HepG2 (cell line): Measurements from ENCODE around the gene GNL1. TPM values are rescaled to one million over a fixed set of nuclear protein-coding genes. Genes with fewer than 3 reads are reported as not detected.

ENCODE experiments used
- AGO2 ChIP-seq: fragments of 200-400 bp; formaldehyde crosslinking; optimal IDR thresholded peaks from 2 replicates; pipeline ENCODE3; 2017; ENCODE audit warnings: mild to moderate bottlenecking, low read depth, low read length, moderate library complexity
- CBX2 ChIP-seq, 2 experiments: fragments of 200-600 bp in 1 of 2; sonication (generic); formaldehyde crosslinking in 1 of 2; IDR thresholded peaks; 2 replicates each; pipeline versions ENCODE4 v1.7.0 to v1.8.1; 2018 to 2022; ENCODE audit warnings: low read depth in 2 of 2, low read length in 1 of 2, mild to moderate bottlenecking in 1 of 2, missing genetic modification reagents in 1 of 2
- CHD2 ChIP-seq: IDR thresholded peaks from 2 replicates; pipeline ENCODE4 v1.6.1; 2011; ENCODE audit warnings: low read depth, low read length, improper control_type of control experiment
- GZF1 ChIP-seq: sonication (generic); formaldehyde crosslinking; IDR thresholded peaks from 2 replicates; pipeline ENCODE4 v1.5.1; 2020; ENCODE audit warnings: mild to moderate bottlenecking, missing genetic modification reagents
- HNRNPLL ChIP-seq: fragments of 200-400 bp; formaldehyde crosslinking; IDR thresholded peaks from 2 replicates; pipeline ENCODE4 v1.6.1; 2017; ENCODE audit warnings: mild to moderate bottlenecking, low read depth, low read length; ENCODE audit not compliant: poor library complexity, severe bottlenecking
- KDM6A ChIP-seq: IDR thresholded peaks from 2 replicates; pipeline ENCODE4 v1.6.1; 2016; ENCODE audit warnings: low read depth
- KMT2B ChIP-seq: IDR thresholded peaks from 2 replicates; pipeline ENCODE4 v1.6.1; 2016; ENCODE audit warnings: missing genetic modification reagents, missing compliant biosample characterization
- PLRG1 ChIP-seq: fragments of 450-650 bp; conservative IDR thresholded peaks from 2 replicates; pipeline ENCODE4 v1.6.1; 2016
- POLR2AphosphoS5 ChIP-seq: IDR thresholded peaks from 2 replicates; pipeline ENCODE4 v1.6.1; 2012; ENCODE audit warnings: low read depth, low read length
- POLR2G ChIP-seq: fragments of 200-400 bp; formaldehyde crosslinking; IDR thresholded peaks from 2 replicates; pipeline ENCODE4 v1.6.1; 2018; ENCODE audit warnings: mild to moderate bottlenecking, low read depth, low read length, moderate library complexity
- SETDB1 ChIP-seq: sonication (generic); formaldehyde crosslinking; IDR thresholded peaks from 2 replicates; pipeline ENCODE4 v1.5.1; 2020; ENCODE audit warnings: missing genetic modification reagents, mild to moderate bottlenecking, borderline replicate concordance
- SMAD9 ChIP-seq: sonication (generic); formaldehyde crosslinking; IDR thresholded peaks from 2 replicates; pipeline ENCODE4 v1.5.1; 2020; ENCODE audit warnings: mild to moderate bottlenecking, missing genetic modification reagents
- SYNCRIP ChIP-seq: fragments of 200-400 bp; formaldehyde crosslinking; IDR thresholded peaks from 2 replicates; pipeline ENCODE4 v1.6.1; 2018; ENCODE audit warnings: mild to moderate bottlenecking, low read depth, low read length; ENCODE audit not compliant: insufficient read depth
- ZFY ChIP-seq: sonication (generic); formaldehyde crosslinking; IDR thresholded peaks from 2 replicates; pipeline ENCODE4 v1.4.0; 2020; ENCODE audit warnings: missing genetic modification reagents
- ZIK1 ChIP-seq: sonication (generic); formaldehyde crosslinking; IDR thresholded peaks from 2 replicates; pipeline ENCODE4 v1.5.0; 2020; ENCODE audit warnings: mild to moderate bottlenecking, low read depth, missing genetic modification reagents, borderline replicate concordance
- ZNF205 ChIP-seq: IDR thresholded peaks from 2 replicates; pipeline ENCODE4 v1.6.1; 2018; ENCODE audit warnings: missing biosample characterization, missing genetic modification reagents
- ZNF552 ChIP-seq: sonication (generic); formaldehyde crosslinking; IDR thresholded peaks from 2 replicates; pipeline ENCODE4 v1.9.0; 2022; ENCODE audit warnings: missing genetic modification reagents, mild to moderate bottlenecking, borderline replicate concordance
- ZNF780A ChIP-seq: sonication (generic); formaldehyde crosslinking; IDR thresholded peaks from 2 replicates; pipeline ENCODE4 v1.8.0; 2022; ENCODE audit warnings: mild to moderate bottlenecking, missing genetic modification reagents, moderate library complexity
- polyA plus RNA-seq, 8 experiments: library from polyadenylated mRNA; depleted of rRNA in 3 of 8; stranded (reverse) in 7 of 8; unstranded in 1 of 8; fragments of >200 nt; fragmentation: Illumina TruSeq in 4 of 8; extraction: Trizol in 4 of 8; gene quantifications; 2 replicates each; pipeline versions ENCODE4 v1.2.1 to v1.2.3, GENCODE V29; 2011 to 2016; ENCODE audit warnings: low read depth in 4 of 8, missing spikeins in 1 of 8, mixed read lengths in 1 of 8; ENCODE audit not compliant: insufficient read depth in 1 of 8
- total RNA-seq, 5 experiments: library from RNA; depleted of rRNA; stranded (reverse); fragments of >200 nt; fragmentation: Illumina TruSeq; extraction: Trizol; gene quantifications; 2 replicates each; pipeline ENCODE4 v1.2.3, GENCODE V29; 2016; ENCODE audit warnings: low read depth in 1 of 5
- TF ChIP-seq, protein P1 (sequence below): IDR thresholded peaks from 2 replicates; pipeline ENCODE4 v1.6.1; 2016; ENCODE audit warnings: mild to moderate bottlenecking, missing biosample characterization, missing genetic modification reagents
- TF ChIP-seq, protein P2 (sequence below): sonication (generic); formaldehyde crosslinking; IDR thresholded peaks from 2 replicates; pipeline ENCODE4 v1.9.0; 2022; ENCODE audit warnings: missing genetic modification reagents, mild to moderate bottlenecking, borderline replicate concordance
- TF ChIP-seq, protein P3 (sequence below): IDR thresholded peaks from 2 replicates; pipeline ENCODE4 v1.6.1; 2016
- TF ChIP-seq, protein P4 (sequence below): sonication (generic); formaldehyde crosslinking; IDR thresholded peaks from 2 replicates; pipeline ENCODE4 v1.8.1; 2023; ENCODE audit warnings: mild to moderate bottlenecking, missing genetic modification reagents
- TF ChIP-seq, protein P5 (sequence below): fragments of 450-650 bp; IDR thresholded peaks from 2 replicates; pipeline ENCODE4 v1.6.1; 2017; ENCODE audit warnings: mild to moderate bottlenecking

Gene GNL1
- total and polyA plus RNA-seq, 2 of the 13 experiments (the other 11 are each of a cell fraction or from before 2014, with no cell fraction given): 35.0 to 55.6 TPM

DNA sequence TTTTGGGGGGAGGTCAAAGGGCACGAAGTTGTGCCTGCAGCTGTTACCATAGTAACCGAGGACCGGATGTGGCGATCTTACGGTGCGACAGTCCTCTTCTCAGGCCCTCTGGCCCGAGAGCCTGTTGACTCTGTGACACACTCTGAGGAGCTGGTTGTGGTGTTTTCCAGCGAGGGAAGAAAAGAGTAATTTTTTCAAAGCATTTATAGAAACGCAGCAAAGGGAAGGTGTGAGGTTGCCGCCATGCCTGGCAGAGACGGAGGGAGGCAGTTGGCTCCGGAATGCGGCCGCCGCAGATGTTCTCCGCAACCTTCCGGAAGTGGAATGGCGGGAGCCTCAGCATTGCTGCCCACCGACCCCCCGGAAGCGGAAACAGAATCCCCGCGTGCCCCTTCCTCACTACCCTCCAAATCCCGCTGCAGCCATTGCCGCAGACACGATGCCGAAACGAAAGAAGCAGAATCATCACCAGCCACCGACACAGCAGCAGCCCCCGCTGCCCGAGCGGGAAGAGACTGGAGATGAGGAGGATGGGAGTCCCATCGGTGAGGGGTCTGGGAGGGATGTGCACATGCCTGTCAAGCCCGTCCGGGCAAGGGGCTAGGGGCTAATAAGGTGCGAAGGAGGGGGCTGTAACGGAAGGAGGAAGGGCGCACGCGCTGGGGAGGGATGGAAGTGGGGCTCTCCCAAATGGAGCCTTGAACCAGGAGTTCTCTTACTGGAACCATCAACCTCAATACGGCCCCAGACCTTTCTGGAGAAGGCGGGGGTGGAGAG, 805 bp upstream of the GNL1 start, which contains the start of gene PRR3 (continued):
- TF ChIP-seq HNRNPLL: peak; percentile 75
- peak; percentile 75; the same call in 1 of the 2 replicates for TF ChIP-seq SETDB1 (CRISPR knock-in tag)
- peak; percentile 94 for TF ChIP-seq POLR2G
- TF ChIP-seq, protein P1, sequence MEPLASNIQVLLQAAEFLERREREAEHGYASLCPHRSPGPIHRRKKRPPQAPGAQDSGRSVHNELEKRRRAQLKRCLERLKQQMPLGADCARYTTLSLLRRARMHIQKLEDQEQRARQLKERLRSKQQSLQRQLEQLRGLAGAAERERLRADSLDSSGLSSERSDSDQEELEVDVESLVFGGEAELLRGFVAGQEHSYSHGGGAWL (CRISPR knock-in tag): peak; percentile 73; the same call in 1 of the 2 replicates
- no peak for TF ChIP-seq KDM6A (CRISPR knock-in tag)
- TF ChIP-seq, protein P2, sequence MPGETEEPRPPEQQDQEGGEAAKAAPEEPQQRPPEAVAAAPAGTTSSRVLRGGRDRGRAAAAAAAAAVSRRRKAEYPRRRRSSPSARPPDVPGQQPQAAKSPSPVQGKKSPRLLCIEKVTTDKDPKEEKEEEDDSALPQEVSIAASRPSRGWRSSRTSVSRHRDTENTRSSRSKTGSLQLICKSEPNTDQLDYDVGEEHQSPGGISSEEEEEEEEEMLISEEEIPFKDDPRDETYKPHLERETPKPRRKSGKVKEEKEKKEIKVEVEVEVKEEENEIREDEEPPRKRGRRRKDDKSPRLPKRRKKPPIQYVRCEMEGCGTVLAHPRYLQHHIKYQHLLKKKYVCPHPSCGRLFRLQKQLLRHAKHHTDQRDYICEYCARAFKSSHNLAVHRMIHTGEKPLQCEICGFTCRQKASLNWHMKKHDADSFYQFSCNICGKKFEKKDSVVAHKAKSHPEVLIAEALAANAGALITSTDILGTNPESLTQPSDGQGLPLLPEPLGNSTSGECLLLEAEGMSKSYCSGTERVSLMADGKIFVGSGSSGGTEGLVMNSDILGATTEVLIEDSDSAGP (CRISPR knock-in tag): peak; percentile 89; the same call in 1 of the 2 replicates
- TF ChIP-seq ZNF552 (CRISPR knock-in tag): peak; percentile 88
- peak; percentile 97 for TF ChIP-seq KMT2B (CRISPR knock-in tag)
- peak; percentile 48; the same call in 1 of the 2 replicates for TF ChIP-seq ZNF205
- TF ChIP-seq, protein P3, sequence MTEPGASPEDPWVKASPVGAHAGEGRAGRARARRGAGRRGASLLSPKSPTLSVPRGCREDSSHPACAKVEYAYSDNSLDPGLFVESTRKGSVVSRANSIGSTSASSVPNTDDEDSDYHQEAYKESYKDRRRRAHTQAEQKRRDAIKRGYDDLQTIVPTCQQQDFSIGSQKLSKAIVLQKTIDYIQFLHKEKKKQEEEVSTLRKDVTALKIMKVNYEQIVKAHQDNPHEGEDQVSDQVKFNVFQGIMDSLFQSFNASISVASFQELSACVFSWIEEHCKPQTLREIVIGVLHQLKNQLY (CRISPR knock-in tag): 0 out of 2 replicates have a peak, but pooled peaks have one; percentile 6
- TF ChIP-seq, protein P4, sequence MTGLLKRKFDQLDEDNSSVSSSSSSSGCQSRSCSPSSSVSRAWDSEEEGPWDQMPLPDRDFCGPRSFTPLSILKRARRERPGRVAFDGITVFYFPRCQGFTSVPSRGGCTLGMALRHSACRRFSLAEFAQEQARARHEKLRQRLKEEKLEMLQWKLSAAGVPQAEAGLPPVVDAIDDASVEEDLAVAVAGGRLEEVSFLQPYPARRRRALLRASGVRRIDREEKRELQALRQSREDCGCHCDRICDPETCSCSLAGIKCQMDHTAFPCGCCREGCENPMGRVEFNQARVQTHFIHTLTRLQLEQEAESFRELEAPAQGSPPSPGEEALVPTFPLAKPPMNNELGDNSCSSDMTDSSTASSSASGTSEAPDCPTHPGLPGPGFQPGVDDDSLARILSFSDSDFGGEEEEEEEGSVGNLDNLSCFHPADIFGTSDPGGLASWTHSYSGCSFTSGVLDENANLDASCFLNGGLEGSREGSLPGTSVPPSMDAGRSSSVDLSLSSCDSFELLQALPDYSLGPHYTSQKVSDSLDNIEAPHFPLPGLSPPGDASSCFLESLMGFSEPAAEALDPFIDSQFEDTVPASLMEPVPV (CRISPR knock-in tag): peak; percentile 97
- no peak for TF ChIP-seq CBX2 (IDR thresholded peaks at IDR 0.05; ENCODE audit: low read depth, low read length)
- no peak for TF ChIP-seq CBX2 (CRISPR knock-in tag; IDR thresholded peaks at IDR 0.05; ENCODE audit: low read depth)
- peak; percentile 90 for TF ChIP-seq AGO2
- TF ChIP-seq GZF1: no peak
- TF ChIP-seq SMAD9 (CRISPR knock-in tag): peak; percentile 94
- TF ChIP-seq, protein P5, sequence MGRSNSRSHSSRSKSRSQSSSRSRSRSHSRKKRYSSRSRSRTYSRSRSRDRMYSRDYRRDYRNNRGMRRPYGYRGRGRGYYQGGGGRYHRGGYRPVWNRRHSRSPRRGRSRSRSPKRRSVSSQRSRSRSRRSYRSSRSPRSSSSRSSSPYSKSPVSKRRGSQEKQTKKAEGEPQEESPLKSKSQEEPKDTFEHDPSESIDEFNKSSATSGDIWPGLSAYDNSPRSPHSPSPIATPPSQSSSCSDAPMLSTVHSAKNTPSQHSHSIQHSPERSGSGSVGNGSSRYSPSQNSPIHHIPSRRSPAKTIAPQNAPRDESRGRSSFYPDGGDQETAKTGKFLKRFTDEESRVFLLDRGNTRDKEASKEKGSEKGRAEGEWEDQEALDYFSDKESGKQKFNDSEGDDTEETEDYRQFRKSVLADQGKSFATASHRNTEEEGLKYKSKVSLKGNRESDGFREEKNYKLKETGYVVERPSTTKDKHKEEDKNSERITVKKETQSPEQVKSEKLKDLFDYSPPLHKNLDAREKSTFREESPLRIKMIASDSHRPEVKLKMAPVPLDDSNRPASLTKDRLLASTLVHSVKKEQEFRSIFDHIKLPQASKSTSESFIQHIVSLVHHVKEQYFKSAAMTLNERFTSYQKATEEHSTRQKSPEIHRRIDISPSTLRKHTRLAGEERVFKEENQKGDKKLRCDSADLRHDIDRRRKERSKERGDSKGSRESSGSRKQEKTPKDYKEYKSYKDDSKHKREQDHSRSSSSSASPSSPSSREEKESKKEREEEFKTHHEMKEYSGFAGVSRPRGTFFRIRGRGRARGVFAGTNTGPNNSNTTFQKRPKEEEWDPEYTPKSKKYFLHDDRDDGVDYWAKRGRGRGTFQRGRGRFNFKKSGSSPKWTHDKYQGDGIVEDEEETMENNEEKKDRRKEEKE: no peak
- TF ChIP-seq CHD2: no peak; the same call in 1 of the 2 replicates
- no peak for TF ChIP-seq PLRG1
- TF ChIP-seq SYNCRIP: no peak
- TF ChIP-seq ZIK1 (CRISPR knock-in tag): no peak
- TF ChIP-seq POLR2AphosphoS5: peak; percentile 88
- TF ChIP-seq ZNF780A (CRISPR knock-in tag): peak; percentile 92
- TF ChIP-seq ZFY (CRISPR knock-in tag): peak; percentile 90
